ENCODE data around the gene CCDC47. TPM values are rescaled to one million over a fixed set of nuclear protein-coding genes. Genes with fewer than 3 reads are reported as not detected.
A peak's percentile ranks its signal among the peaks of the same experiment; 100 is the strongest.

Gene CCDC47
- total RNA-seq, 1 experiment from 2014 or later: 117 TPM

DNA sequence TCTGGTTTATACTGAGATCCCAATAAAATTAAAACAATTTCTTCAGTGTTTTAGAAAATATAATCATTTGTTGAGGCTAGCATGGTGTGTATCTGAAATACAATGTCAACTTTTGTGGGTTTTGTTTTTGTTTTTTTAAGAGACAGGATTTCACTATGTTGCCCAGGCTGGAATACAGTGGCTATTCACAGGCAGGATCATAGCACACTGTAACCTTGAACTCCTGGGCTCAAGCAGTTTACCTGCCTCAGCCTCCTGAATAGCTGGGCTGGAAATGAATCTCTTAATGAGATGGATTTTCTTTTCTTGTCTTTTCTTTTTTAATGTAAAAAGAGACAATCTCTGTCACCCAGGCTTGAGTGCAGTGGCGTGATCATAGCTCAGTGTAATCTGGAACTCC is 12.7 kb upstream of the CCDC47 start:
- Histone ChIP-seq H3K9ac (ENCODE audit: low read length) (peak overlapping the region; percentile 19; the same call in 1 of the 2 replicates), H3K9me3 (ENCODE audit: control insufficient read depth in 1 of 2, insufficient read depth in 1 of 2, low read depth in 1 of 2, low read length in 2 of 2) (no peaks in the 10 kb centered on the region), H3K27me3 (ENCODE audit: insufficient read depth, low read length) (no peaks in the 10 kb centered on the region), H3K4me1 (ENCODE audit: control insufficient read depth in 1 of 2, insufficient read depth in 2 of 2, low read length in 2 of 2) (peaks cover 8 to 56% of the 10 kb centered on the region in 2 experiments; a peak in 3 of 4 replicates), H3K9me2 (ENCODE audit: insufficient read depth) (no peaks in the 10 kb centered on the region), H3K4me2 (ENCODE audit: low read length) (peak overlapping the region; percentile 31), H3K36me3 (ENCODE audit: control insufficient read depth in 1 of 2, insufficient read depth in 2 of 2, low read length in 2 of 2) (peaks cover 37 to 46% of the 10 kb centered on the region in 2 experiments; a peak in 3 of 4 replicates), H3K27ac (ENCODE audit: low read depth, low read length) (no peak overlapping the region), H4K20me1 (ENCODE audit: insufficient read depth) (peaks cover 38% of the 10 kb centered on the region; the same call in 1 of the 2 replicates), H3K79me2 (ENCODE audit: insufficient read depth, low read length) (peaks cover 100% of the 10 kb centered on the region), H2AFZ (ENCODE audit: low read depth, low read length, poor library complexity, severe bottlenecking) (no peak overlapping the region), H3K4me3 (replicated peaks in 1 of 2; ENCODE audit: low read depth in 1 of 2, low read length in 2 of 2) (no peak overlapping the region)
- DNase-seq (ENCODE audit: low read depth, low spot score) (no peak), ATAC-seq (no peak)
- no TSS peak for BruUV-seq (replicated peaks)
- TF ChIP-seq, protein P1, sequence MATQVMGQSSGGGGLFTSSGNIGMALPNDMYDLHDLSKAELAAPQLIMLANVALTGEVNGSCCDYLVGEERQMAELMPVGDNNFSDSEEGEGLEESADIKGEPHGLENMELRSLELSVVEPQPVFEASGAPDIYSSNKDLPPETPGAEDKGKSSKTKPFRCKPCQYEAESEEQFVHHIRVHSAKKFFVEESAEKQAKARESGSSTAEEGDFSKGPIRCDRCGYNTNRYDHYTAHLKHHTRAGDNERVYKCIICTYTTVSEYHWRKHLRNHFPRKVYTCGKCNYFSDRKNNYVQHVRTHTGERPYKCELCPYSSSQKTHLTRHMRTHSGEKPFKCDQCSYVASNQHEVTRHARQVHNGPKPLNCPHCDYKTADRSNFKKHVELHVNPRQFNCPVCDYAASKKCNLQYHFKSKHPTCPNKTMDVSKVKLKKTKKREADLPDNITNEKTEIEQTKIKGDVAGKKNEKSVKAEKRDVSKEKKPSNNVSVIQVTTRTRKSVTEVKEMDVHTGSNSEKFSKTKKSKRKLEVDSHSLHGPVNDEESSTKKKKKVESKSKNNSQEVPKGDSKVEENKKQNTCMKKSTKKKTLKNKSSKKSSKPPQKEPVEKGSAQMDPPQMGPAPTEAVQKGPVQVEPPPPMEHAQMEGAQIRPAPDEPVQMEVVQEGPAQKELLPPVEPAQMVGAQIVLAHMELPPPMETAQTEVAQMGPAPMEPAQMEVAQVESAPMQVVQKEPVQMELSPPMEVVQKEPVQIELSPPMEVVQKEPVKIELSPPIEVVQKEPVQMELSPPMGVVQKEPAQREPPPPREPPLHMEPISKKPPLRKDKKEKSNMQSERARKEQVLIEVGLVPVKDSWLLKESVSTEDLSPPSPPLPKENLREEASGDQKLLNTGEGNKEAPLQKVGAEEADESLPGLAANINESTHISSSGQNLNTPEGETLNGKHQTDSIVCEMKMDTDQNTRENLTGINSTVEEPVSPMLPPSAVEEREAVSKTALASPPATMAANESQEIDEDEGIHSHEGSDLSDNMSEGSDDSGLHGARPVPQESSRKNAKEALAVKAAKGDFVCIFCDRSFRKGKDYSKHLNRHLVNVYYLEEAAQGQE (IDR thresholded peaks at IDR 0.05; ENCODE audit: low read depth): no peak
- TF ChIP-seq, protein P2, sequence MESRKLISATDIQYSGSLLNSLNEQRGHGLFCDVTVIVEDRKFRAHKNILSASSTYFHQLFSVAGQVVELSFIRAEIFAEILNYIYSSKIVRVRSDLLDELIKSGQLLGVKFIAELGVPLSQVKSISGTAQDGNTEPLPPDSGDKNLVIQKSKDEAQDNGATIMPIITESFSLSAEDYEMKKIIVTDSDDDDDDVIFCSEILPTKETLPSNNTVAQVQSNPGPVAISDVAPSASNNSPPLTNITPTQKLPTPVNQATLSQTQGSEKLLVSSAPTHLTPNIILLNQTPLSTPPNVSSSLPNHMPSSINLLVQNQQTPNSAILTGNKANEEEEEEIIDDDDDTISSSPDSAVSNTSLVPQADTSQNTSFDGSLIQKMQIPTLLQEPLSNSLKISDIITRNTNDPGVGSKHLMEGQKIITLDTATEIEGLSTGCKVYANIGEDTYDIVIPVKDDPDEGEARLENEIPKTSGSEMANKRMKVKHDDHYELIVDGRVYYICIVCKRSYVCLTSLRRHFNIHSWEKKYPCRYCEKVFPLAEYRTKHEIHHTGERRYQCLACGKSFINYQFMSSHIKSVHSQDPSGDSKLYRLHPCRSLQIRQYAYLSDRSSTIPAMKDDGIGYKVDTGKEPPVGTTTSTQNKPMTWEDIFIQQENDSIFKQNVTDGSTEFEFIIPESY (IDR thresholded peaks at IDR 0.05; ENCODE audit: extremely low read depth, insufficient replicate concordance, low read length): no peak
- RAD21 ChIA-PET (ENCODE audit: low non-redundant PET in 1 of 2, low total read pairs in 2 of 2, uncharacterized antibody in 2 of 2, unreplicated experiment in 2 of 2): no interaction called here
- POLR2A ChIA-PET: interaction anchor here (5.8 kb wide), 1 partner anchor 12 kb away, joined by 42 read pairs; the partner anchor contains the start of genes CCDC47 and DDX42
- intact Hi-C loops (cut with micrococcal nuclease): no loop called here
- CTCF ChIA-PET: interaction anchor here (0.7 to 1.3 kb wide), 2 partner anchors 41 to 48 kb away, joined by 3 to 4 read pairs; partner anchors contain the start of gene PSMC5
